Neural cell (in vitro differentiated cells): ENCODE data around the gene CFI. TPM values are rescaled to one million over a fixed set of nuclear protein-coding genes. Genes with fewer than 3 reads are reported as not detected.

ENCODE experiments used
- H2AFZ ChIP-seq: fragments of 200-600, 300-800 bp; sonication (generic), shearing (Covaris generic); 2 replicates; pipeline ENCODE4 v1.6.0; 2014; ENCODE audit warnings: low read depth, mild to moderate bottlenecking, antibody characterized with exemption, low read length, moderate library complexity
- H3F3A ChIP-seq: fragments of 200-600 bp; shearing (Covaris generic); 2 replicates; pipeline ENCODE4 v1.6.1; 2016; ENCODE audit warnings: mild to moderate bottlenecking, moderate library complexity, mixed read lengths, antibody characterized with exemption, low read length; ENCODE audit not compliant: insufficient read depth, poor library complexity, severe bottlenecking
- H3K27ac ChIP-seq: fragments of 200-600, 300-800 bp; sonication (generic), shearing (Covaris generic); 2 replicates; pipeline ENCODE4 v1.5.1; 2014; ENCODE audit warnings: mild to moderate bottlenecking, low read length, moderate library complexity
- H3K27me3 ChIP-seq: fragments of 300-800, 200-600 bp; sonication (generic), shearing (Covaris generic); 2 replicates; pipeline ENCODE4 v1.6.0; 2014; ENCODE audit warnings: mild to moderate bottlenecking, low read depth, low read length, moderate library complexity; ENCODE audit not compliant: insufficient read depth
- H3K36me3 ChIP-seq: fragments of 300-800, 200-600 bp; sonication (generic), shearing (Covaris generic); 2 replicates; pipeline ENCODE4 v1.5.1; 2014; ENCODE audit warnings: mild to moderate bottlenecking, antibody characterized with exemption, low read length, moderate library complexity; ENCODE audit not compliant: insufficient read depth
- H3K4me2 ChIP-seq: fragments of 300-800, 200-600 bp; sonication (generic), shearing (Covaris generic); 2 replicates; pipeline ENCODE4 v1.6.0; 2014; ENCODE audit warnings: mild to moderate bottlenecking, low read length
- H3K4me3 ChIP-seq: fragments of 300-800, 200-600 bp; sonication (generic), shearing (Covaris generic); 2 replicates; pipeline ENCODE4 v1.5.1; 2014; ENCODE audit warnings: mild to moderate bottlenecking, low read length, moderate library complexity
- H3K79me2 ChIP-seq: fragments of 200-600 bp; shearing (Covaris generic); replicated peaks from 2 replicates; pipeline ENCODE4 v1.6.0; 2014; ENCODE audit warnings: mild to moderate bottlenecking, low read length, moderate library complexity; ENCODE audit not compliant: insufficient read depth
- H3K9ac ChIP-seq: fragments of 300-800, 200-600 bp; sonication (generic), shearing (Covaris generic); 2 replicates; pipeline ENCODE4 v1.6.1; 2016; ENCODE audit warnings: mild to moderate bottlenecking, low read length, mixed read lengths
- H3K9me2 ChIP-seq: fragments of 200-600 bp; shearing (Covaris generic); 2 replicates; pipeline ENCODE4 v1.6.1; 2016; ENCODE audit warnings: mild to moderate bottlenecking, low read length, mixed read lengths; ENCODE audit not compliant: insufficient read depth
- H3K9me3 ChIP-seq: fragments of 200-600, 300-800 bp; sonication (generic), shearing (Covaris generic); 2 replicates; pipeline ENCODE4 v1.6.1; 2016; ENCODE audit warnings: mild to moderate bottlenecking, mixed run types, low read length, moderate library complexity, mixed read lengths
- H4K20me1 ChIP-seq: fragments of 200-600 bp; shearing (Covaris generic); 2 replicates; pipeline ENCODE4 v1.6.1; 2016; ENCODE audit warnings: mild to moderate bottlenecking, mixed run types; ENCODE audit not compliant: insufficient read depth
- EP300 ChIP-seq: fragments of 450-650 bp; conservative IDR thresholded peaks from 2 replicates; pipeline ENCODE4 v1.6.1; 2014; ENCODE audit warnings: antibody characterized with exemption, mild to moderate bottlenecking, moderate library complexity; ENCODE audit not compliant: poor library complexity, severe bottlenecking
- EZH2 ChIP-seq: fragments of 200-600, 300-800 bp; shearing (Covaris generic), sonication (generic); IDR thresholded peaks from 2 replicates; pipeline ENCODE4 v1.6.1; 2014; ENCODE audit warnings: antibody characterized with exemption, low read length, borderline replicate concordance, mild to moderate bottlenecking; ENCODE audit not compliant: insufficient read depth, poor library complexity, severe bottlenecking
- MXI1 ChIP-seq: fragments of 450-650 bp; conservative IDR thresholded peaks from 2 replicates; pipeline ENCODE4 v1.6.1; 2014; ENCODE audit warnings: antibody characterized with exemption, mild to moderate bottlenecking; ENCODE audit not compliant: poor library complexity, severe bottlenecking
- POLR2AphosphoS5 ChIP-seq: IDR thresholded peaks from 2 replicates; pipeline ENCODE4 v1.6.1; 2012
- RAD21 ChIP-seq: fragments of 450-650 bp; conservative IDR thresholded peaks from 2 replicates; pipeline ENCODE4 v1.6.1; 2014; ENCODE audit warnings: antibody characterized with exemption, mild to moderate bottlenecking, moderate library complexity
- REST ChIP-seq: IDR thresholded peaks from 2 replicates; pipeline ENCODE4 v1.6.1; 2012; ENCODE audit warnings: borderline replicate concordance
- SMC3 ChIP-seq: fragments of 450-650 bp; conservative IDR thresholded peaks from 2 replicates; pipeline ENCODE4 v1.6.1; 2014; ENCODE audit warnings: antibody characterized with exemption, mild to moderate bottlenecking, moderate library complexity; ENCODE audit not compliant: poor library complexity
- TAF1 ChIP-seq: IDR thresholded peaks from 2 replicates; pipeline ENCODE4 v1.6.1; 2012; ENCODE audit warnings: low read depth
- polyA plus RNA-seq: library from polyadenylated mRNA; depleted of rRNA; stranded (reverse); fragments of >200 nt; gene quantifications from 2 replicates; pipeline ENCODE4 v1.2.3, GENCODE V29; 2014
- TF ChIP-seq, protein P1 (sequence below): fragments of 450-650 bp; IDR thresholded peaks from 2 replicates; pipeline ENCODE4 v1.5.1; 2014; ENCODE audit warnings: antibody characterized with exemption, mild to moderate bottlenecking, moderate library complexity; ENCODE audit not compliant: poor library complexity, severe bottlenecking

Gene CFI
- polyA plus RNA-seq, 1 donor from 2014 or later = not detected

- Histone ChIP-seq H3K9ac (no peak overlapping the region), H3K27me3 (no peaks in the 10 kb centered on the region), H4K20me1 (no peaks in the 10 kb centered on the region), H3K36me3 (no peaks in the 10 kb centered on the region), H3K4me3 (no peak overlapping the region), H3K4me2 (no peak overlapping the region), H3K9me2 (no peaks in the 10 kb centered on the region), H3K9me3 (no peaks in the 10 kb centered on the region), H3K79me2 (peaks cover under 1% of the 10 kb centered on the region), H2AFZ (no peak overlapping the region), H3F3A (no peaks in the 10 kb centered on the region), H3K27ac (no peak overlapping the region)
- TF ChIP-seq MXI1 (no peak), REST (no peak), EZH2 (no peak), SMC3 (no peak), RAD21 (no peak), TAF1 (no peak), EP300 (no peak)
- TF ChIP-seq, protein P1, sequence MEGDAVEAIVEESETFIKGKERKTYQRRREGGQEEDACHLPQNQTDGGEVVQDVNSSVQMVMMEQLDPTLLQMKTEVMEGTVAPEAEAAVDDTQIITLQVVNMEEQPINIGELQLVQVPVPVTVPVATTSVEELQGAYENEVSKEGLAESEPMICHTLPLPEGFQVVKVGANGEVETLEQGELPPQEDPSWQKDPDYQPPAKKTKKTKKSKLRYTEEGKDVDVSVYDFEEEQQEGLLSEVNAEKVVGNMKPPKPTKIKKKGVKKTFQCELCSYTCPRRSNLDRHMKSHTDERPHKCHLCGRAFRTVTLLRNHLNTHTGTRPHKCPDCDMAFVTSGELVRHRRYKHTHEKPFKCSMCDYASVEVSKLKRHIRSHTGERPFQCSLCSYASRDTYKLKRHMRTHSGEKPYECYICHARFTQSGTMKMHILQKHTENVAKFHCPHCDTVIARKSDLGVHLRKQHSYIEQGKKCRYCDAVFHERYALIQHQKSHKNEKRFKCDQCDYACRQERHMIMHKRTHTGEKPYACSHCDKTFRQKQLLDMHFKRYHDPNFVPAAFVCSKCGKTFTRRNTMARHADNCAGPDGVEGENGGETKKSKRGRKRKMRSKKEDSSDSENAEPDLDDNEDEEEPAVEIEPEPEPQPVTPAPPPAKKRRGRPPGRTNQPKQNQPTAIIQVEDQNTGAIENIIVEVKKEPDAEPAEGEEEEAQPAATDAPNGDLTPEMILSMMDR = no peak
These were observed 9.0 kb upstream of the CFI start for GRCh38 chr4:109810552-109811387.

DNA sequence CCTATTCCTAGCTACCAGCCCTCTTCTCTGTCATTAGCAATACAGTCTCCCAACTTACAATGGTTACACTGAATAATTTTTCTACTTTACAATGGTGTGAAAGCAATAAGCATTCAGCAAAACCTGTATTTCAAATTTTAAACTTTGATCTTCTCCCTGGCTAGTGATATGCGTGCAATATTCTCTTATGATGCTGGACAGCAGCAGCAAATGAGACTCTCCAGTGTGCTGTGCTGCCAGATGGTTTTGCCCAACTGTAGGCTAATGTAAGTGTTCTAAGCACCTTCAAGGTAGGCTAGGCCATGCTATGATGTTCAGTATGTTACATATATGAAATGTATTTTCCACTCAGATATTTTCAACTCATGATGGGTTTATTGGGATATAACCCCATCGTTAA, 7.9 kb upstream of the CFI start:
- Histone ChIP-seq H3K9me2 (no peaks in the 10 kb centered on the region), H3K27ac (no peak overlapping the region), H4K20me1 (no peaks in the 10 kb centered on the region), H3K4me3 (no peak overlapping the region), H3K79me2 (no peaks in the 10 kb centered on the region), H2AFZ (no peak overlapping the region), H3K9me3 (no peaks in the 10 kb centered on the region), H3K9ac (no peak overlapping the region), H3K4me2 (no peak overlapping the region), H3K36me3 (no peaks in the 10 kb centered on the region), H3F3A (no peaks in the 10 kb centered on the region), H3K27me3 (no peaks in the 10 kb centered on the region)
- no peak for TF ChIP-seq REST
- TF ChIP-seq MXI1 = no peak
- TF ChIP-seq POLR2AphosphoS5 = no peak
- TF ChIP-seq TAF1 = no peak
- no peak for TF ChIP-seq EP300
- no peak for TF ChIP-seq EZH2
- TF ChIP-seq SMC3 = no peak
- TF ChIP-seq, protein P1 = no peak
- no peak for TF ChIP-seq RAD21
